IPS-18a (cell line): ENCODE measurements around the gene OR1K1.
"Not testable (repeated sequence)": the region's sequence is repeated elsewhere in the genome, so short reads cannot be mapped to it uniquely, and the experiment has no call there.

Experiments
- H3K27ac ChIP-seq: one replicate; pipeline ENCODE4 v1.5.1; 2013; ENCODE audit warnings: low read length
- H3K27me3 ChIP-seq: one replicate; pipeline ENCODE4 v1.6.1; 2013; ENCODE audit warnings: mild to moderate bottlenecking, low read length; ENCODE audit not compliant: control insufficient read depth, insufficient read depth
- H3K36me3 ChIP-seq: one replicate; pipeline ENCODE4 v1.6.1; 2013; ENCODE audit warnings: low read depth, low read length; ENCODE audit not compliant: control insufficient read depth
- H3K4me1 ChIP-seq: one replicate; pipeline ENCODE4 v1.6.1; 2013; ENCODE audit warnings: low read depth, low read length; ENCODE audit not compliant: control insufficient read depth
- H3K4me3 ChIP-seq: one replicate; pipeline ENCODE4 v1.5.1; 2013; ENCODE audit warnings: low read length
- H3K9ac ChIP-seq: one replicate; pipeline ENCODE4 v1.6.1; 2013; ENCODE audit warnings: mild to moderate bottlenecking, low read length, moderate library complexity
- H3K9me3 ChIP-seq: one replicate; pipeline ENCODE4 v1.6.1; 2013; ENCODE audit warnings: low read depth, low read length; ENCODE audit not compliant: control insufficient read depth

Gene OR1K1

GRCh38 chr9:122837266-122837850 lies 37.4 kb downstream of the OR1K1 start:
- no peak overlapping the region for H3K27ac ChIP-seq
- H3K36me3 ChIP-seq = no peaks in the 10 kb centered on the region
- no peaks in the 10 kb centered on the region for H3K27me3 ChIP-seq
- H3K4me3 ChIP-seq = no peak overlapping the region
- no peaks in the 10 kb centered on the region for H3K4me1 ChIP-seq
- no peaks in the 10 kb centered on the region for H3K9me3 ChIP-seq
- H3K9ac ChIP-seq = no peak overlapping the region

DNA sequence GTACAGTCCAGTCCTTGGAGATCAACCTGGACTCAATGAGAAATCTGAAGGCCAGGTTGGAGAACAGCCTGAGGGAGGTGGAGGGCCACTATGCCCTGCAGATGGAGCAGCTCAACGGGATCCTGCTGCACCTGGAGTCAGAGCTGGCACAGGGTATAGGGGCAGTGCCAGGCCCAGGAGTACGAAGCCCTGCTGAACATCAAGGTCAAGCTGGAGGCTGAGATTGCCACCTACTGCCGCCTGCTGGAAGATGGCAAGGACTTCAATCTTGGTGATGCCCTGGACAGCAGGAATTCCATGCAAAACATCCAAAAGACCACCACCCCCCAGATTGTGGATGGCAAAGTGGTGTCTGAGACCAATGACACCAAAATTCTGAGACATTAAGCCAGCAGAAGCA lies 38.5 kb downstream of the OR1K1 start:
- not testable (repeated sequence) for H3K9ac ChIP-seq, H3K27me3 ChIP-seq, H3K4me3 ChIP-seq, H3K36me3 ChIP-seq, H3K9me3 ChIP-seq, H3K27ac ChIP-seq, H3K4me1 ChIP-seq

GRCh38 chr9:122841501-122841900 lies 41.6 kb downstream of the OR1K1 start:
- Histone ChIP-seq H3K4me1 (no peaks in the 10 kb centered on the region), H3K27me3 (no peaks in the 10 kb centered on the region), H3K9me3 (no peaks in the 10 kb centered on the region), H3K36me3 (peaks cover 5% of the 10 kb centered on the region), H3K9ac (no peak overlapping the region), H3K4me3 (no peak overlapping the region), H3K27ac (no peak overlapping the region)

DNA sequence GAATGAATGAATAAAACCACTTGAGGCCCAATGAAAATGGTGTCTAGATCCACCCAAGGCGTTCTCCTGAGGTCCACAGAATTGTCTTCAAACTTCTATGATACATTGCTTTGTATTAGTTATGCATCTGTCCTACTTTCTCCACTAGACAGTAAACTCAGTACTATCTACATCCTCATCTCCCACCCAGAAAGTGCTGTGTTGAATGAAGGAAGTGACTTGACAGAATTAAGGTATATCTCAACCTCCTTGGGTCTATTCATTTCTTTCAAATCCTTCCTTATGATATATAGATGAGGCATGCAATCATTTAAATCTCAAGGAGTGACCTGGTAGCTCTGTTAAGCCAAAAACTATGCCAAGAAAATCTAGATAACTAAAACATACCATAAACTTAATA lies 44.2 kb downstream of the OR1K1 start:
- Histone ChIP-seq H3K36me3 (peaks cover 30% of the 10 kb centered on the region), H3K4me1 (no peaks in the 10 kb centered on the region)

GRCh38 chr9:122845116-122845515 lies 45.2 kb downstream of the OR1K1 start:
- Histone ChIP-seq H3K9me3 (no peaks in the 10 kb centered on the region), H3K27ac (no peak overlapping the region), H3K4me3 (no peak overlapping the region), H3K9ac (no peak overlapping the region), H3K27me3 (no peaks in the 10 kb centered on the region), H3K36me3 (peaks cover 38% of the 10 kb centered on the region), H3K4me1 (no peaks in the 10 kb centered on the region)

More for the DNA sequence above, 44.2 kb downstream of the OR1K1 start:
- H3K4me3 ChIP-seq = no peak overlapping the region
- H3K27me3 ChIP-seq = no peaks in the 10 kb centered on the region
- no peaks in the 10 kb centered on the region for H3K9me3 ChIP-seq
- no peak overlapping the region for H3K27ac ChIP-seq
- no peak overlapping the region for H3K9ac ChIP-seq

DNA sequence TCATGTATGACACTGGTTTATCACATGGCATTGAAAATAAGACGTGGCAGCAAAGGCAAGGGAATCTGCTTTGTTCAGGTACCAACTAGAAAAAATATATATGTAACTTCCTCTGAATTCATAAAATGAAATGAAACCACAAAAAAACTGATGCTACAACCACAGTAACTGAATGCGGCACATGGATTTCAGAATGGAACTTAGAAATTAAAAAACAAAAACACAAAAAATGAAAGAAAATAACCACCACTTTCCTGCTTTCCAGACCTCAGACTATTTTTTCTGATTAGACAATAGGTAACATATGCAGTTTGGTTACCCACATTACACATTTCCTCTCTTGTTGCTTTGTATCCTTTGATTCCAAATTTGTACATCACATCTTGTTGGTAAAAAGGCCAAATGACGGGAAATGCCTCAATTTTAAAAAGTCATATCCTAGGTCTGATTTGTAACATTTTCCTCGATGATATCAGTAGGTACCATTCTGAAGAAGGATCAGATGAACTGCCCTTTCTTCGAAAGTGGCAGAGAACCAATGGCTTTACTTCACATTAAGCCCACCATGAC lies 46.5 kb downstream of the OR1K1 start:
- H3K9ac ChIP-seq = no peak overlapping the region
- H3K4me3 ChIP-seq = no peak overlapping the region
- no peak overlapping the region for H3K27ac ChIP-seq
- H3K4me1 ChIP-seq = no peaks in the 10 kb centered on the region
- no peaks in the 10 kb centered on the region for H3K27me3 ChIP-seq
- H3K9me3 ChIP-seq = no peaks in the 10 kb centered on the region
- H3K36me3 ChIP-seq = peaks cover 47% of the 10 kb centered on the region

DNA sequence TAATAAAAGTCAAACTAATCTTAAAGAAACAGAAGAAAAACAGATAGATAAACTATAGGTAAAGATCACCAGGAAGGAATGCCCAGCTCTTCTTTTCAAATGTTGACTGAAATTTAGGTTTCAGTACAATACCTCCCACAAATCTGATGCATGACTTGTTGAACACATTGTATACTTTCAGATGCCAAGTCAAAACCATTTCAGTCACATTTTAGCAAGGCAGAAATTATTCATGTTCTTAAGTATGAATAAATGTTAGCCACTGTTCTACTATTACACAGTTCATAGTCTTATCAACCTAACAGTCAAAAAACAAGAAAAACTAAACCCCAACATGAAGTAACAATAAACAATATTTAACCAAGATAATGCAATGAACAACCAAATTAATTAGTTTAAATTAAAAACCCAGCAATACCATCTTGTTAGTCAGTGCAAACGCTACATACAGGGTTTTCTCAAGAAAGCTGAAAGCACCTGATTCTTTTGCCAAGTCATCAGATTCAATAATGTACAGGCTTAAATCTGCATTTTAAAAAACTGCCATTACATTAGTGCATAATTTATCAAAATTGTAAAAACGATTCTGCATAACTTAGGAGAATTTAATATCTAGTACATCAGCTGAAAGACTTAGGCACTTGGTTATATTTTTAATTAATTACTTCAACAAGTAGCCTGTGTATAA lies 48.5 kb downstream of the OR1K1 start:
- Histone ChIP-seq H3K36me3 (peaks cover 48% of the 10 kb centered on the region), H3K27ac (no peak overlapping the region), H3K9me3 (no peaks in the 10 kb centered on the region)

More for the DNA sequence above, 48.5 kb downstream of the OR1K1 start:
- Histone ChIP-seq H3K27me3 (no peaks in the 10 kb centered on the region), H3K4me3 (no peak overlapping the region), H3K4me1 (no peaks in the 10 kb centered on the region), H3K9ac (no peak overlapping the region)
